IgD-negative memory B cell (primary cell): ENCODE measurements around the gene SH2D7. TPM values are rescaled to one million over a fixed set of nuclear protein-coding genes. Genes with fewer than 3 reads are reported as not detected.

ENCODE experiments used
- H3K27ac Mint-ChIP-seq, 3 donors: one replicate each; pipeline ENCODE4 v1.8.0; 2020 to 2022; ENCODE audit warnings: mild to moderate bottlenecking in 3 of 3, mixed read lengths in 3 of 3, moderate library complexity in 1 of 3
- H3K27me3 Mint-ChIP-seq: one replicate; pipeline ENCODE4 v1.8.0; 2021; ENCODE audit warnings: mixed read lengths
- H3K36me3 Mint-ChIP-seq: one replicate; pipeline ENCODE4 v1.8.0; 2020; ENCODE audit warnings: mild to moderate bottlenecking, mixed read lengths
- H3K4me1 Mint-ChIP-seq, 3 donors: one replicate each; pipeline ENCODE4 v1.8.0; 2020 to 2022; ENCODE audit warnings: mixed read lengths in 3 of 3, mild to moderate bottlenecking in 1 of 3
- H3K4me3 Mint-ChIP-seq, 4 donors: one replicate each; pipeline ENCODE4 v1.8.0; 2020 to 2022; ENCODE audit warnings: mild to moderate bottlenecking in 4 of 4, mixed read lengths in 4 of 4, moderate library complexity in 3 of 4
- H3K9me3 Mint-ChIP-seq, 3 donors: one replicate each; pipeline ENCODE4 v1.8.0; 2020 to 2021; ENCODE audit warnings: mixed read lengths in 3 of 3, mild to moderate bottlenecking in 1 of 3
- polyA plus RNA-seq: library from polyadenylated mRNA; unstranded; fragments of 300-500 nt; fragmentation: Illumina TruSeq; gene quantifications from one replicate; pipeline ENCODE4 v1.2.3, GENCODE V29; 2021

The SH2D7 gene
- polyA plus RNA-seq = not detected

DNA sequence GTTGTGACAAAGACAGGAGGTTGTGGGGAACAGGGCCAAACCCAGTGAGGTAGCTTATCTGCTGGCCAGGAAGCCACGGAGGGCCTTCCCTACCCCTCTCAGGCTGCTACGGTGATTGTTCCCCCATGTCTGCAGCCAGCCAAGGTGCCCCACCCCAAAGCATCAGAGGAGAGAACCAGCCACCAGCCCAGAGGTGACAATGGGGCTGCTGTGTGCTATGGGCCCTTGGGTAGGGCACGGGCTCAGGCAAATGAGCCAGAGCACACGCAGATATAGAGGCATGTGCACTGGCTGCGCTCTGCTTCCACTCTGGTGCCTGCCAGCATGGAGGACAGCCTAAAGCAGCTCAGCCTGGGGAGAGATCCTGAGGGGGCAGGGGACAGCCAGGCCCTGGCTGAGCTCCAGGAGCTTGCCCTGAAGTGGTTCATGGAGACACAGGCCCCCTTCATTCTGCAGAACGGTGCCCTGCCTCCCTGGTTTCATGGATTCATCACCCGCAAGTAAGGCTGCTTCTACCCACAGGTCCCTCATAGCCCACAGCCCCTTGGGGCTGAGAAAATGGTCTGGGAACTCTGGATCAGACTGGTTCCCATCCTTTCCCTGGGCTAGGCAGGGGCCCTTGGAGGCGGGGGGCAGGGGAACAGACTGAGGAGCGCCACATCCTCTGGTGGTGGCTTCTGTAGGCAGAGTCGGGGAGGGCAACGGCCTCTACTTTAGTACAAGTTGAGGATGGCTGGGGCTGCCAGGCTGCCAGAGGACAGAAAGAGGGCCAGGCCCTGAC, at the start of gene SH2D7:
Gene SH2D7, plus strand, starts transcription at position 301 of the 781 bp plus-strand sequence. Its CDS starts 24 bp downstream, at position 325.
- Mint-ChIP-seq H3K36me3 (no peaks in the 10 kb centered on the region), H3K27me3 (peaks cover 7% of the 10 kb centered on the region), H3K4me1 (peaks cover 0 to 10% (median 5%) of the 10 kb centered on the region in 3 donors), H3K9me3 (no peaks in the 10 kb centered on the region), H3K27ac (peak within 1 kb of the TSS in 1 of 3 donors; percentile 15), H3K4me3 (no peak within 1 kb of the TSS)

- Mint-ChIP-seq H3K4me1 (peaks cover 0 to 4% (median under 1%) of the 10 kb centered on the region in 3 donors), H3K27me3 (no peaks in the 10 kb centered on the region), H3K9me3 (no peaks in the 10 kb centered on the region), H3K36me3 (peaks cover 8% of the 10 kb centered on the region), H3K4me3 (no peak overlapping the region), H3K27ac (no peak overlapping the region)
These were observed 47.8 kb upstream of the SH2D7 start for GRCh38 chr15:78044407-78045155.

GRCh38 chr15:78045189-78045588, 47.2 kb upstream of the SH2D7 start:
- H3K4me3 Mint-ChIP-seq = no peak overlapping the region
- H3K27me3 Mint-ChIP-seq = no peaks in the 10 kb centered on the region
- peak overlapping the region in 1 of 3 donors; percentile 54 for H3K27ac Mint-ChIP-seq
- H3K9me3 Mint-ChIP-seq = no peaks in the 10 kb centered on the region
- H3K4me1 Mint-ChIP-seq = peaks cover 0 to 9% (median 5%) of the 10 kb centered on the region in 3 donors
- H3K36me3 Mint-ChIP-seq = peaks cover 8% of the 10 kb centered on the region

GRCh38 chr15:78046796-78047341, 45.5 kb upstream of the SH2D7 start:
- H3K4me3 Mint-ChIP-seq = no peak overlapping the region
- peaks cover 5 to 12% (median 8%) of the 10 kb centered on the region in 3 donors for H3K4me1 Mint-ChIP-seq
- H3K9me3 Mint-ChIP-seq = no peaks in the 10 kb centered on the region

DNA sequence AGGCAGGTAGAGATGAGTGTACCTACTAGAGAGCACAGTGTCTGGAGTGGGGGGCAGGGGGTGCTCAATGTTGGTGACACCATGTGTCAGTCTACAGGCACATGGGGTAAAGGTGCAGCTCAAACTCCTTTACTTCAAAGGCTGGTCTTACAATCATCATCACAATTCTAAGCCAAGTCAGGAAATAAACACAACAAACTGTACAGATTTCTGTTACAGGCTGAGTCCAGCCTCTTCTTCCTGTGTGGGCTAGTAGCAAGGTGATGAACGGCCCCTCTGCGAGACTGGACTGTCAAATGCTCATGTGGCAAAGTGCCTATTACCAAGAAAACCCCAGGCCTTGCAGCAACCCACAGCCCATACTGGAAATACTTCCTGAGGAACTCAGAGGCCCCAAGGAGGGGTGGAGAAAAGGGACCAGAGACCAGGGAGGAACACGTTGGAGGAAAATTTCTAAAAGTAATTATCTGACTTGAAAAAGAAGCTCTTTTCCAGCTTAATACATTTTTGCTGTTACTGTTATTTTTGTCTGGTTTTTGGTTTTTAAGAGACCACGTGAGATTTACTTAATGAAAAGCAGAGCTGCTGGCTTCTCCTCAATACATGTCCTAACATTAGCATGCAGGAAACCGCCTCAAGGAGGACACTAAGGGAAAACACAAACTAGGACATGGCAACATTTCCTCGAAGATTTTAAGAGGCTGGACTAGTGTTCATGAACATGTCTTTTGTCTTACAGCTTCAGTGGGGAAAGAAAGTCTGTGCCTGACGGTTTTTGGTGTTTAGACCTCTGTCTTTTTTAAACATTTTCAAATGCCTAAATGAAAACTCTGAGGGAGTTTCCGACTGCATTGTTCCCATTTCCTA, 44.4 kb upstream of the SH2D7 start:
- Mint-ChIP-seq H3K36me3 (peaks cover 10% of the 10 kb centered on the region), H3K9me3 (no peaks in the 10 kb centered on the region), H3K27ac (peak overlapping the region in 1 of 3 donors; percentile 87), H3K27me3 (peaks cover 3% of the 10 kb centered on the region), H3K4me3 (peak overlapping the region in 1 of 4 donors; percentile 65), H3K4me1 (peaks cover 5 to 15% (median 12%) of the 10 kb centered on the region in 3 donors)

More at GRCh38 chr15:78046796-78047341, 45.5 kb upstream of the SH2D7 start:
- Mint-ChIP-seq H3K36me3 (peaks cover 8% of the 10 kb centered on the region), H3K27me3 (peaks cover 3% of the 10 kb centered on the region), H3K27ac (peak overlapping the region in 2 of 3 donors; percentile 16 to 87)

DNA sequence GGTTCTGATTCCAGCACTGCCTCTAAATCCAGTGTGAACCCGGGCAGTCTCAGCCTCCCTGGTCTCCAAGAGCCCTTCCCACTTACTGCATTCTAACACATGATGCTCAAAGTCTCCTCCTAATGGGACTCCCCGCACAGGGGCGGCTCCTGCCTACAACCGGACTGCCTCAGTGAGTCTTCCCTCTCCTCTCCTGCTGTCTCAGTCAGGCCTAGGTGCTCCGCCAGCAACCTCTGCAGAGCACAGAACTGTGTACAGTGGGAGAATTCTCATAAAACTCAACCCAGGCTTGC, 43.8 kb upstream of the SH2D7 start:
- Mint-ChIP-seq H3K4me3 (no peak overlapping the region), H3K27ac (peak overlapping the region in 1 of 3 donors; percentile 18), H3K36me3 (peaks cover 8% of the 10 kb centered on the region), H3K4me1 (peaks cover 5 to 15% (median 12%) of the 10 kb centered on the region in 3 donors), H3K27me3 (peaks cover 3% of the 10 kb centered on the region), H3K9me3 (no peaks in the 10 kb centered on the region)

- H3K36me3 Mint-ChIP-seq = peaks cover 6% of the 10 kb centered on the region
- peak overlapping the region; percentile 8 to 82 (median 76) for H3K27ac Mint-ChIP-seq
- no peaks in the 10 kb centered on the region for H3K9me3 Mint-ChIP-seq
- peaks cover 3% of the 10 kb centered on the region for H3K27me3 Mint-ChIP-seq
- peak overlapping the region in 1 of 4 donors; percentile 1 for H3K4me3 Mint-ChIP-seq
- peaks cover 5 to 15% (median 12%) of the 10 kb centered on the region in 3 donors for H3K4me1 Mint-ChIP-seq
These were observed 42.5 kb upstream of the SH2D7 start for GRCh38 chr15:78049691-78050440.

DNA sequence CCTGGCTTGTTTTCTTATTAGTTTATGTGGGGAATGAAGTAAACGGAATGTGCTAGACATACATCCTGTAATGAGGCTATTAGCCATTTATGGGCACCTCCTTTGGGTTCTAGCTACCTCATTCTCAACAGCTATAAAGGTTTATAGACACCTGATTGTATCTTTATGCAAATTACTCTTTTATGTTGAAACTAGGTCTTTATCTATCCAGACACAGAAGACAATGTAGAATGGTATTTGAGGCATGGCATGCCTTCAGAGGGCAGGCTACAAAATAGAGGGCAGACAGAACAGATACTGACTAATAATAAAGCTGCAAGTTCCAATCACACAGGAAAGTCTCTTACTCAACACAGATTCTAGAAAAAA, 41.9 kb upstream of the SH2D7 start:
- H3K4me3 Mint-ChIP-seq = no peak overlapping the region
- peaks cover 3% of the 10 kb centered on the region for H3K27me3 Mint-ChIP-seq
- H3K4me1 Mint-ChIP-seq = peaks cover 5 to 15% (median 12%) of the 10 kb centered on the region in 3 donors
- H3K9me3 Mint-ChIP-seq = no peaks in the 10 kb centered on the region
- H3K27ac Mint-ChIP-seq = peak overlapping the region in 1 of 3 donors; percentile 8
- H3K36me3 Mint-ChIP-seq = peaks cover 6% of the 10 kb centered on the region

DNA sequence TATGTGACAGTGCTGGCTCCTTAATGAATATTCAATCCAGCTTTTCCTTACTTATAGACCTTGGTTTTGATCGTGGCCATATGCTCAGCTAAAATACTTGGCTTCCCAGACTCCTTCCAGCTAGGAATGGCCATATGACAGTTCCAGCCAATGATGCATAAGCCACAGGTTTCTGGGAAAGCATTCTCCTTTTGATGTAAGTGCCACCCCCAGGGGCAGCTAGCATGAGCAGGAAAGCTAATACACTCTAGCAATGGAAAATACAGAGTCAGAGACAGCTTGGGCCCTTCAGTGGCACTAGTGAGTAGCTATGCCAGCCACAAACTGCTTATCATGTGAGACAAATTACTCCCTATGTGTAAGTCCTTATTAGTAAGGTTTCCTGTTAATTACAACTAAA, 41.5 kb upstream of the SH2D7 start:
- Mint-ChIP-seq H3K27me3 (peaks cover 3% of the 10 kb centered on the region), H3K36me3 (peaks cover 6% of the 10 kb centered on the region), H3K9me3 (no peaks in the 10 kb centered on the region), H3K4me1 (peaks cover 5 to 16% (median 15%) of the 10 kb centered on the region in 3 donors), H3K27ac (peak overlapping the region in 1 of 3 donors; percentile 8), H3K4me3 (no peak overlapping the region)

DNA sequence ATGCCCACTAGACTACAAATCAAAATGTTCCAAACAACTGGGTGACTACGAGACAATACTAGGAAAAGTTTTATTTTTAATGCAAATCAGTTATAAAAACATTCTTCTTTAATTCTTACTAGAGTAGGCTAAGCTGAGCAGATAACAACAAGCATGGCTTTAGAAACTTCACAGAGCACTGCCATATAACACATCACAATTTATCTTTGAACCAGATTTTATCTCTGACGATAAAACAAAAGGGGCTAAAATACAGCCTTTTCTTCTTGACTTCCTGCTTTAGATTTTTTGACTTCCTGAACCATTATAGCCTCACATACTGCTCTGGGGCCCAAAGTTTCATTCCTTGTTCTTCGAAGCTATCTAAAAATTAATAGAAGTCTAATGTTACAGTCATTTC, 40.8 kb upstream of the SH2D7 start:
- peak overlapping the region in 1 of 3 donors; percentile 90 for H3K27ac Mint-ChIP-seq
- H3K4me3 Mint-ChIP-seq = no peak overlapping the region
- H3K9me3 Mint-ChIP-seq = no peaks in the 10 kb centered on the region
- peaks cover 4% of the 10 kb centered on the region for H3K27me3 Mint-ChIP-seq
- H3K4me1 Mint-ChIP-seq = peaks cover 10 to 23% (median 23%) of the 10 kb centered on the region in 3 donors
- H3K36me3 Mint-ChIP-seq = peaks cover 6% of the 10 kb centered on the region

DNA sequence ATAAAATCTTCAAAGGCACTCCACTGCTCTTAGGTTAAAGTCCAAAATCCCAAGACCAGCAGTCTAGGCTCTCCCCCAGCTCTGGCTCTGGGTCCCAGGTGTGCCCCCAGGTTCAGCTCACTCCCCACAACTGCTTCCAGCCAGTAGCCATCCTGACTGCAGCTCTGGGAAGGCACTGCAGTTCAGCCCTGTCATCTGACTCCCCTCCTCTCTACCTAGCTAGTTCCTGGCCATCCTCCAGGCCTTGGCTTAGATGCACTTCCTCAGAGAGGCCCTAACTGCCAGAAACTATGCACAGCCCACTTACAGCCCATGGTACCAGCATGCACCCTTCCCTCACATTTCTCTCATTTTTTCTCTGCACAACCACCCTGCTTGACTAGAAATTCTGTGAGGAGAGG, 40.4 kb upstream of the SH2D7 start:
- Mint-ChIP-seq H3K4me1 (peaks cover 13 to 27% (median 25%) of the 10 kb centered on the region in 3 donors), H3K4me3 (no peak overlapping the region), H3K27ac (no peak overlapping the region), H3K27me3 (peaks cover 4% of the 10 kb centered on the region), H3K36me3 (peaks cover 4% of the 10 kb centered on the region), H3K9me3 (no peaks in the 10 kb centered on the region)

- Mint-ChIP-seq H3K4me3 (no peak overlapping the region), H3K4me1 (peaks cover 14 to 29% (median 26%) of the 10 kb centered on the region in 3 donors), H3K36me3 (peaks cover 4% of the 10 kb centered on the region), H3K27me3 (peaks cover 4% of the 10 kb centered on the region), H3K27ac (no peak overlapping the region), H3K9me3 (no peaks in the 10 kb centered on the region)
These were observed 39.8 kb upstream of the SH2D7 start for GRCh38 chr15:78052545-78052944.

- peaks cover 5% of the 10 kb centered on the region for H3K27me3 Mint-ChIP-seq
- H3K27ac Mint-ChIP-seq = no peak overlapping the region
- no peak overlapping the region for H3K4me3 Mint-ChIP-seq
- H3K4me1 Mint-ChIP-seq = peaks cover 18 to 33% (median 25%) of the 10 kb centered on the region in 3 donors
- H3K36me3 Mint-ChIP-seq = peaks cover 4% of the 10 kb centered on the region
- H3K9me3 Mint-ChIP-seq = no peaks in the 10 kb centered on the region
These were observed 37.8 kb upstream of the SH2D7 start for GRCh38 chr15:78054518-78054917.

GRCh38 chr15:78054966-78055365, 37.4 kb upstream of the SH2D7 start:
- no peak overlapping the region for H3K4me3 Mint-ChIP-seq
- no peaks in the 10 kb centered on the region for H3K9me3 Mint-ChIP-seq
- H3K4me1 Mint-ChIP-seq = peaks cover 15 to 33% (median 24%) of the 10 kb centered on the region in 3 donors

More at GRCh38 chr15:78054966-78055365, 37.4 kb upstream of the SH2D7 start:
- Mint-ChIP-seq H3K27ac (no peak overlapping the region), H3K27me3 (peaks cover 5% of the 10 kb centered on the region), H3K36me3 (peaks cover 2% of the 10 kb centered on the region)
